ENCODE measurements around the gene GBX1. TPM values are rescaled to one million over a fixed set of nuclear protein-coding genes. Genes with fewer than 3 reads are reported as not detected.

GBX1 gene
- polyA plus RNA-seq, 1 donor (not counting 4 experiments of a cell fraction or from before 2014, with no cell fraction given): not detected

GRCh38 chr7:151186640-151187408, 19.3 kb upstream of the GBX1 start, which contains the start of gene ASB10:
Gene ASB10 (minus strand): TSS chr7:151187250. CDS start chr7:151187130, 120 bp downstream.
- TF ChIP-seq CTCF (optimal IDR thresholded peaks at IDR 0.05 in 1 of 3, IDR thresholded peaks at IDR 0.05 in 1 of 3, conservative IDR thresholded peaks at IDR 0.05 in 1 of 3; ENCODE audit: extremely low read depth in 1 of 3, insufficient read depth in 2 of 3, low read length in 3 of 3): no peak
- H3K79me2 ChIP-seq (ENCODE audit: control insufficient read depth, insufficient read depth, low read length): no peaks in the 10 kb centered on the region
- no peaks in the 10 kb centered on the region for H3K4me1 ChIP-seq (ENCODE audit: control insufficient read depth, extremely low read depth, insufficient read depth, low read length)
- H3K27ac ChIP-seq (ENCODE audit: control insufficient read depth, insufficient read depth, low read length): no peak within 1 kb of the TSS
- no peaks in the 10 kb centered on the region for H3K9me3 ChIP-seq (ENCODE audit: control insufficient read depth, low read depth, low read length)
- H3K9ac ChIP-seq (ENCODE audit: control insufficient read depth, extremely low read depth, insufficient read depth, low read length): no peak within 1 kb of the TSS
- H3K27me3 ChIP-seq (ENCODE audit: control insufficient read depth, extremely low read depth, insufficient read depth, low read length): peaks cover 21% of the 10 kb centered on the region
- no peak within 1 kb of the TSS for H2AFZ ChIP-seq (ENCODE audit: control insufficient read depth, low read length)
- FAIRE-seq (no peak), DNase-seq (ENCODE audit: low read depth, low spot score) (no peak)
- no peaks in the 10 kb centered on the region for H3K9me1 ChIP-seq (ENCODE audit: control insufficient read depth, extremely low read depth, insufficient read depth, low read length)
- H3K36me3 ChIP-seq (ENCODE audit: control insufficient read depth in 2 of 2, extremely low read depth in 1 of 2, insufficient read depth in 2 of 2, low read length in 2 of 2): no peaks in the 10 kb centered on the region
- H3K4me3 ChIP-seq (ENCODE audit: control insufficient read depth in 2 of 3, extremely low read depth in 1 of 3, insufficient read depth in 2 of 3, low read depth in 1 of 3, low read length in 3 of 3): no peak within 1 kb of the TSS
- dilution Hi-C loops (cut with MboI; ENCODE audit: extremely low pct_ligation_motif_present, low sequenced_read_pairs): no loop called here
- no peaks in the 10 kb centered on the region for H4K20me1 ChIP-seq (ENCODE audit: control insufficient read depth, extremely low read depth, insufficient read depth, low read length)
- no peak within 1 kb of the TSS for H3K4me2 ChIP-seq (ENCODE audit: control insufficient read depth, extremely low read depth, insufficient read depth, low read depth, low read length)

DNA sequence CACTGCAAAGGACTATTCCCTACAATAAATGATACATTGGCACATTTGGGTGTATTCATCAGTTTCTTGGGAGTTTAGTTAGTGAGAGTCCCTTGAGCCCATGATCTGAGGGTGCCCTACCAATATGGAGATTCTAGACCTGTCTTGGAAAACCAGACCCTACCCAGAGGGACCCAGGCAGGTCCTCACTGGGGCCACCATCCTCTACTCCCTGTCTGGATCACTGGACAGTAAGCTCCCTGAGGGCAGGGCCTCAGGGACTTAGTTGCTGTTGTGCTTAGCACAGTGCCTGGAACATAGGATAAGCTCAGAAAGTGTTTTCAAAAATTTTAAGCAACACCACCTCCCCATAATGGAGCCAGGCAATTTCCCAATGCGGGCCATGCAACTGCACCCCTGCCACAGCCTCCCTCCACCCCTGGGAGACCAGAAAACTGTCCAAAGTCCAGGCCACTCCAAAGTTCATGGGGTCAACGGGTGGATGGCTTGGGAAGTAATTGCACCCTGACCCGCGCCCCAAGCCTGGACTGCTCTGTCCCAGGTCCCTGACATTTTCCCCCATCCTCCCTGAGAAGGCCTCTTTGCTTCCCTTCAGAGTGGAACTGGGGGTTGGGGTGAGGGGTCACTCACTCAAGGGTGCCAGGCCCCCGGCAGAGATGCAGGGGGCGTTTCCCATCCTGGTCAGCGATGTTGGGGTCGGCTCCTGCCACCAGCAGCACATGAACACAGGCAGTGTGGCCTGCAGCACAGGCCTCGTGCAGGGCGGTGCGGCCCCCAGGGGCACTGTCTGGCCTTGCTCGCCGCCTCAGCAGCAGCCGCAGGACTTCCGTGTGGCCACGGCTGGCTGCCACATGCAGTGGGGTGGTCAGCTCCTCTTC, 18.5 kb upstream of the GBX1 start:
- H3K9me1 ChIP-seq (ENCODE audit: control insufficient read depth, extremely low read depth, insufficient read depth, low read length): no peaks in the 10 kb centered on the region
- H3K36me3 ChIP-seq (ENCODE audit: control insufficient read depth in 2 of 2, extremely low read depth in 1 of 2, insufficient read depth in 2 of 2, low read length in 2 of 2): no peaks in the 10 kb centered on the region
- H3K27me3 ChIP-seq (ENCODE audit: control insufficient read depth, extremely low read depth, insufficient read depth, low read length): peaks cover 21% of the 10 kb centered on the region
- H3K4me3 ChIP-seq (ENCODE audit: control insufficient read depth in 2 of 3, extremely low read depth in 1 of 3, insufficient read depth in 2 of 3, low read depth in 1 of 3, low read length in 3 of 3): no peak overlapping the region
- DNase-seq (ENCODE audit: low read depth, low spot score) (no peak), FAIRE-seq (no peak)
- dilution Hi-C loops (cut with MboI; ENCODE audit: extremely low pct_ligation_motif_present, low sequenced_read_pairs): no loop called here
- H3K79me2 ChIP-seq (ENCODE audit: control insufficient read depth, insufficient read depth, low read length): no peaks in the 10 kb centered on the region
- no peak for TF ChIP-seq EZH2 (IDR thresholded peaks at IDR 0.05; ENCODE audit: low read length)
- no peaks in the 10 kb centered on the region for H3K4me1 ChIP-seq (ENCODE audit: control insufficient read depth, extremely low read depth, insufficient read depth, low read length)
- H4K20me1 ChIP-seq (ENCODE audit: control insufficient read depth, extremely low read depth, insufficient read depth, low read length): no peaks in the 10 kb centered on the region
- no peak overlapping the region for H3K9ac ChIP-seq (ENCODE audit: control insufficient read depth, extremely low read depth, insufficient read depth, low read length)
- H2AFZ ChIP-seq (ENCODE audit: control insufficient read depth, low read length): no peak overlapping the region
- H3K27ac ChIP-seq (ENCODE audit: control insufficient read depth, insufficient read depth, low read length): no peak overlapping the region
- no peak overlapping the region for H3K4me2 ChIP-seq (ENCODE audit: control insufficient read depth, extremely low read depth, insufficient read depth, low read depth, low read length)
- no peaks in the 10 kb centered on the region for H3K9me3 ChIP-seq (ENCODE audit: control insufficient read depth, low read depth, low read length)
